Endothelial cell of umbilical vein (primary cell): Measurements from ENCODE around the gene VEGFC. TPM values are rescaled to one million over a fixed set of nuclear protein-coding genes. Genes with fewer than 3 reads are reported as not detected.
A peak's percentile ranks its signal among the peaks of the same experiment; 100 is the strongest.

Experiments used
- BruUV-seq: library from RNA; stranded (reverse); fragments of 400-500 nt; replicated peaks from 2 replicates; lab custom pipeline; 2021; lab: Mats Ljungman, UMichigan
- CTCF ChIA-PET: fragments of 300-600, 350-600 bp; sonication (Branson Sonifier 250); formaldehyde crosslinking; loops from one replicate; lab custom pipeline; 2021; ENCODE audit warnings: antibody characterized with exemption, inconsistent platforms; lab: Charles Lee
- POLR2A ChIA-PET: fragments of 300-600, 350-600 bp; sonication (Branson Sonifier 250); formaldehyde crosslinking; loops from one replicate; lab custom pipeline; 2021; ENCODE audit warnings: antibody characterized with exemption, inconsistent platforms; lab: Charles Lee
- DNase-seq: peaks from one replicate; pipeline ENCODE4 v3.0.0-alpha.2; 2011; ENCODE audit warnings: low read depth, low spot score
- FAIRE-seq: peaks from 2 replicates; lab custom pipeline; 2011; peaks lifted over from hg19 to GRCh38; lab: Jason Lieb, UNC
- H2AFZ ChIP-seq: 2 replicates; pipeline ENCODE4 v1.6.0; 2012; ENCODE audit warnings: low read depth, low read length, control low read depth, inconsistent platforms
- H3K27ac ChIP-seq: 2 replicates; pipeline ENCODE4 v1.5.1; 2011; ENCODE audit warnings: low read depth, mild to moderate bottlenecking, control low read depth, low read length, moderate library complexity; ENCODE audit not compliant: insufficient read depth
- H3K27me3 ChIP-seq, 2 experiments: 2 replicates each; pipeline versions ENCODE4 v1.6.0 to v1.6.1; 2011; ENCODE audit warnings: low read length in 2 of 2, mixed read lengths in 1 of 2; ENCODE audit not compliant: control insufficient read depth in 2 of 2, insufficient read depth in 2 of 2
- H3K36me3 ChIP-seq, 2 experiments: 2 replicates in 1 of 2; 3 replicates in 1 of 2; pipeline ENCODE4 v1.5.1; 2011; ENCODE audit warnings: low read length in 2 of 2, mild to moderate bottlenecking in 1 of 2, moderate library complexity in 1 of 2; ENCODE audit not compliant: control insufficient read depth in 2 of 2, insufficient read depth in 2 of 2; ENCODE audit errors: extremely low read depth in 1 of 2
- H3K4me1 ChIP-seq: 3 replicates; pipeline ENCODE4 v1.5.1; 2011; ENCODE audit warnings: mild to moderate bottlenecking, low read length; ENCODE audit not compliant: control insufficient read depth, insufficient read depth; ENCODE audit errors: extremely low read depth
- H3K4me2 ChIP-seq: 2 replicates; pipeline ENCODE4 v1.6.1; 2011; ENCODE audit warnings: low read length, control low read depth, mixed read lengths; ENCODE audit not compliant: insufficient read depth
- H3K4me3 ChIP-seq, 3 experiments: fragments of 200-600 bp in 1 of 3; sonication (generic), shearing (Covaris generic) in 1 of 3; replicated peaks in 1 of 3; 2 replicates each; pipeline ENCODE4 v1.5.1; 2011 to 2016; ENCODE audit warnings: control low read depth in 3 of 3, low read length in 3 of 3, mild to moderate bottlenecking in 2 of 3, inconsistent platforms in 1 of 3, low read depth in 1 of 3, moderate library complexity in 1 of 3; ENCODE audit not compliant: insufficient read depth in 1 of 3
- H3K79me2 ChIP-seq: 2 replicates; pipeline ENCODE4 v1.6.0; 2012; ENCODE audit warnings: low read length, inconsistent platforms; ENCODE audit not compliant: control insufficient read depth, insufficient read depth
- H3K9ac ChIP-seq: replicated peaks from 2 replicates; pipeline ENCODE3; 2011; ENCODE audit warnings: low read length, control low read depth; ENCODE audit not compliant: insufficient read depth; ENCODE audit errors: extremely low read depth
- H3K9me1 ChIP-seq: replicated peaks from 3 replicates; pipeline ENCODE4 v1.6.0; 2011; ENCODE audit warnings: mild to moderate bottlenecking, low read length; ENCODE audit not compliant: control insufficient read depth, insufficient read depth; ENCODE audit errors: extremely low read depth
- H3K9me3 ChIP-seq: replicated peaks from 2 replicates; pipeline ENCODE4 v1.5.1; 2012; ENCODE audit warnings: low read length, inconsistent platforms; ENCODE audit not compliant: control insufficient read depth, insufficient read depth
- H4K20me1 ChIP-seq: replicated peaks from 2 replicates; pipeline ENCODE3; 2011; ENCODE audit warnings: mild to moderate bottlenecking, low read length; ENCODE audit not compliant: control insufficient read depth, insufficient read depth; ENCODE audit errors: extremely low read depth
- CTCF ChIP-seq, 2 donors: IDR thresholded peaks; 1 replicate in 1 of 2; 2 replicates in 1 of 2; pipeline ENCODE4 v1.5.1; 2011; ENCODE audit warnings: low read length in 2 of 2, mild to moderate bottlenecking in 2 of 2, moderate library complexity in 2 of 2, control low read depth in 1 of 2, inconsistent platforms in 1 of 2, low read depth in 1 of 2; ENCODE audit not compliant: insufficient read depth in 1 of 2; ENCODE audit errors: extremely low read depth in 1 of 2
- EZH2 ChIP-seq: IDR thresholded peaks from 2 replicates; pipeline ENCODE4 v1.6.1; 2012; ENCODE audit warnings: borderline replicate concordance, low read depth, mild to moderate bottlenecking, moderate library complexity, low read length, inconsistent platforms; ENCODE audit not compliant: severe bottlenecking
- FOS ChIP-seq: IDR thresholded peaks from 2 replicates; pipeline ENCODE4 v1.6.1; 2011; ENCODE audit warnings: mild to moderate bottlenecking, low read length, moderate library complexity, borderline replicate concordance; ENCODE audit not compliant: insufficient read depth
- GATA2 ChIP-seq: IDR thresholded peaks from 2 replicates; pipeline ENCODE4 v1.7.0; 2011; ENCODE audit warnings: low read depth, mild to moderate bottlenecking, moderate library complexity, mixed read lengths, low read length; ENCODE audit not compliant: insufficient read length, insufficient read depth
- JUN ChIP-seq: IDR thresholded peaks from 2 replicates; pipeline ENCODE4 v1.6.1; 2011; ENCODE audit warnings: borderline replicate concordance, low read depth; ENCODE audit not compliant: insufficient read length, insufficient read depth
- MAX ChIP-seq: IDR thresholded peaks from 2 replicates; pipeline ENCODE4 v1.6.1; 2011; ENCODE audit not compliant: insufficient read depth, insufficient read length
- MYC ChIP-seq: IDR thresholded peaks from one replicate; pipeline ENCODE4 v1.6.1; 2011; ENCODE audit warnings: mild to moderate bottlenecking, low read depth, low read length
- POLR2A ChIP-seq: IDR thresholded peaks from 2 replicates; pipeline ENCODE4 v1.6.1; 2012; ENCODE audit warnings: low read depth, mild to moderate bottlenecking, control low read depth, low read length
- POLR2AphosphoS5 ChIP-seq: IDR thresholded peaks from 2 replicates; pipeline ENCODE4 v1.6.1; 2012; ENCODE audit warnings: low read depth, mild to moderate bottlenecking, control low read depth, low read length, moderate library complexity; ENCODE audit not compliant: insufficient read depth
- dilution Hi-C: fragments of 300-500 bp; cut with MboI; formaldehyde crosslinking; loops from one replicate; pipeline ENCODE4 v1.15.0; 2019; ENCODE audit warnings: low sequenced_read_pairs; ENCODE audit not compliant: extremely low pct_ligation_motif_present
- intact Hi-C: fragments of 100-400 bp; cut with micrococcal nuclease; formaldehyde crosslinking; loops from one replicate; pipeline ENCODE4 v1.10.0; 2022
- polyA plus RNA-seq, 4 experiments: library from polyadenylated mRNA; depleted of rRNA in 3 of 4; stranded (reverse) in 3 of 4; unstranded in 1 of 4; fragments of >200 nt; gene quantifications; 2 replicates each; pipeline versions ENCODE4 v1.2.1 to v1.2.3, GENCODE V29; 2011 to 2012; ENCODE audit warnings: missing spikeins in 1 of 4
- total RNA-seq: library from RNA; stranded (reverse); gene quantifications from 2 replicates; pipeline ENCODE4 v1.2.3, GENCODE V29; 2021

Gene VEGFC
- total and polyA plus RNA-seq, 2 donors (not counting 3 experiments of a cell fraction or from before 2014, with no cell fraction given): 20.4 to 34.9 TPM

GRCh38 chr4:176840166-176840565 lies 47.4 kb upstream of the VEGFC start:
- no peak overlapping the region for H3K27ac ChIP-seq
- no peaks in the 10 kb centered on the region for H3K9me3 ChIP-seq
- H3K9me1 ChIP-seq: no peaks in the 10 kb centered on the region
- POLR2A ChIA-PET: no interaction called here
- H3K36me3 ChIP-seq: no peaks in the 10 kb centered on the region
- dilution Hi-C loops: no loop called here
- H3K4me1 ChIP-seq: peaks cover 68% of the 10 kb centered on the region
- DNase-seq (no peak), FAIRE-seq (no peak)
- H4K20me1 ChIP-seq: no peaks in the 10 kb centered on the region
- intact Hi-C loops: no loop called here
- BruUV-seq: no TSS peak
- no peaks in the 10 kb centered on the region for H3K27me3 ChIP-seq
- H3K79me2 ChIP-seq: no peaks in the 10 kb centered on the region
- H3K9ac ChIP-seq: no peak overlapping the region
- no peak overlapping the region for H3K4me2 ChIP-seq
- H3K4me3 ChIP-seq: no peak overlapping the region
- no peak overlapping the region for H2AFZ ChIP-seq
- CTCF ChIA-PET: interaction anchor here (1.7 to 2.3 kb wide), 3 partner anchors 9 to 207 kb away, joined by 5 to 8 read pairs (median 6); no protein-coding TSS in a partner anchor
- TF ChIP-seq JUN: no peak
- TF ChIP-seq EZH2: no peak

GRCh38 chr4:176839656-176840055 lies 46.9 kb upstream of the VEGFC start:
- no peak overlapping the region for H2AFZ ChIP-seq
- H3K27ac ChIP-seq: peak overlapping the region; percentile 71
- DNase-seq (no peak), FAIRE-seq (no peak)
- H4K20me1 ChIP-seq: no peaks in the 10 kb centered on the region
- no peak overlapping the region for H3K4me3 ChIP-seq
- H3K9me3 ChIP-seq: no peaks in the 10 kb centered on the region
- BruUV-seq: TSS peak; percentile 86
- H3K4me1 ChIP-seq: peaks cover 72% of the 10 kb centered on the region
- H3K9ac ChIP-seq: no peak overlapping the region
- ChIA-PET CTCF (interaction anchor here (1.7 to 2.3 kb wide), 3 partner anchors 9 to 208 kb away, joined by 5 to 8 read pairs (median 6); no protein-coding TSS in a partner anchor), POLR2A (interaction anchor here (1.0 to 1.1 kb wide), 2 partner anchors 48 to 130 kb away, joined by 3 to 4 read pairs; no protein-coding TSS in a partner anchor)
- no peak overlapping the region for H3K4me2 ChIP-seq
- H3K79me2 ChIP-seq: no peaks in the 10 kb centered on the region
- intact Hi-C loops: loop anchor here (1.0 to 5.0 kb wide), 5 partner anchors 43 to 207 kb away; no protein-coding TSS in a partner anchor
- no peaks in the 10 kb centered on the region for H3K36me3 ChIP-seq
- dilution Hi-C loops: no loop called here
- no peaks in the 10 kb centered on the region for H3K9me1 ChIP-seq
- TF ChIP-seq MAX: no peak
- TF ChIP-seq POLR2A: no peak
- TF ChIP-seq CTCF (IDR thresholded peaks at IDR 0.05; ENCODE audit: extremely low read depth in 1 of 2, insufficient read depth in 1 of 2, low read depth in 1 of 2, low read length in 2 of 2): no peak
- TF ChIP-seq FOS: no peak
- TF ChIP-seq GATA2: no peak
- TF ChIP-seq EZH2: no peak
- TF ChIP-seq JUN: no peak
- TF ChIP-seq POLR2AphosphoS5: no peak
- no peak for TF ChIP-seq MYC
- no peaks in the 10 kb centered on the region for H3K27me3 ChIP-seq
